IPS-NIHi7 (cell line): Measurements from ENCODE around the gene NHERF1.

Experiments
- DNase-seq: peaks from one replicate; pipeline ENCODE4 v3.0.0; 2012; ENCODE audit warnings: mixed read lengths; ENCODE audit errors: extremely low spot score

The NHERF1 gene

DNA sequence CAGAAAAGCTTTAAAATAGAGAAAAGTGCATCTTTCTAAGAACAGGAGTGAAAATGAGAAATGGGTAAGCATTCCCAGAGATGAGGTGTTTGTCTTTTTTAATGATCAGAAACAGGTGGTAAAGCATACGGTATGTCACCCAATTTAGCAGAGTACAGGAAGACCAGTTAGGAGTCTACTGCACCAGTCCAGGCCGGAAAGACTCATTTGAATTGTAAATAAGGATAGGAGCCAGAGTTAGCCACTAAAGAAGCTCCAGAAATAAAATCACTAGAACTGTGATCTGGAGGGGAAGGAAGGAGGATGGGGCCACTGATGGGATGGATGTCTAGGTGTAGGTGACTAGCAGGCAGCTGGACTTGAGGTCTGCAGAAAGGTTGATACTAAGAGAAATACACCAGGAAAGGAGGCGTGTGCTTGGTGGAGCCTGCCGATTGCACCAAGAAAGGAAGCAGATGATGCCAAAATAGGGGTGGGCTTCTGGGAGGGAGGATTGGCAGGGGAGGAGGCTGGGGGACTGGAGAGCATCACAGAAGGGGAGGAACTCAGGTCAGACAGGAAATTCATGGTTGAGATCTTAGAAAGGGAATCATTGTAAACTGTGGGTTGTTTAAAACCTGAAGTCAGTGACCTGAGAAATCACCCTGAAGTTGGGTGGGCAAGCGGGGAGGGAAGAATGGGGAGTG lies 35.8 kb downstream of the NHERF1 start:
- no peak for DNase-seq

DNA sequence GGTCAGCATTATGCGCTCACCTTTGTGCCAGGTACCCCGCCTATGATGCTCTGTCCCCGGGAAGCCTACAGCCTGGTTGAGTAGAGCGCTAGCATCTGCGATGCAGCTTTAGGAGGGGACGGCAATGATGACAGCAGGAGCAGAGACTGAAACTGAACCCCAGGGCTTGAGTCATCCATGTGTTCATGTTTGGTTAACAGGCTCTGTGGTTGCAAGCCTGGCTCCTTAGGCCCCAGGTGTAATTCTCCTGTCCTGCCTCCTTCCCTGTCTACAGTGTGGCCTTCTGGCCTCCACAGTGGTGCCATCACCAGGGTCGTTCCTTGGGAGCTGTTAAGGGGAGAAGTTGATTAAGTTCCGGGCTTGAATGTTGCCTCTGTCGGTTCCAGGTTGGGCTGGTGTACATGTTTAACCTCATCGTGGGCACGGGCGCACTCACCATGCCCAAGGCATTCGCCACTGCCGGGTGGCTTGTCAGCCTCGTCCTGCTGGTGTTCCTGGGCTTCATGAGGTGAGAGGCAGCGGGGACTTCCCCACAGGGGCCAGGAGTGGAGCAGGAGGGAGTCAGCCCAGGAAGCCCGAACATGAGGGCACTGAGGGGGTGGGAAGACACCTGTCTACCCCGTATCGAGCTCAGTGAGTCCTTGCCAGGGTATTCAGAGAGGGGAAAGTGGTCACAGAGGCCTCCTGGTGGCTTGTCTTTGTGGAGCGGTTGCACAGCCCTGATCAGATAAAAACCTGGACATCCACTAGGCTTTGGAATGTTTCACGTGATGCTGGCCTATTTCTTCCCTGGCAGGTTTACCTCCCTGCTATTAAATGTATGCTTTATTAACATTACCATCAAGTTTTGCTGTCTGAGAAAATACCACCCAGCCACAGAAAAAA lies 36.9 kb downstream of the NHERF1 start:
- DNase-seq: no peak

DNA sequence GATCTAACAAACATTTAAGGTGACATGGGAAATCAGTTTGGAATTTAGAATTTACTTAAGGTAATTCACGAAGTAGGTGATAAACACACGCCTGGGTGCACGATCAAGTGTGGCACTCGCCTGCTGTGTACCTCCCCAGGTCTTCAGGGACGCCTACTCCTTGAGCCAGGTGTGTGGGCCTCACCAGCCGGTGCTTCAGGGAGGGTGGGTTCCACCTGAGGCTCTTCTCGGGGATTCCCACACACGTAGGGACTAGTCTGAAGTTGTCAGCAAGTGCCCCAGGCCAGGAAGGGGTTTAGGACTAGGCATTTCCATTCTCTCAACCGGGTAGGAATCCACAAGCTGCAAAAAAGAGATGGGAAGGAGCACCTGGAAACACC lies 37.5 kb downstream of the NHERF1 start:
- DNase-seq: no peak

DNA sequence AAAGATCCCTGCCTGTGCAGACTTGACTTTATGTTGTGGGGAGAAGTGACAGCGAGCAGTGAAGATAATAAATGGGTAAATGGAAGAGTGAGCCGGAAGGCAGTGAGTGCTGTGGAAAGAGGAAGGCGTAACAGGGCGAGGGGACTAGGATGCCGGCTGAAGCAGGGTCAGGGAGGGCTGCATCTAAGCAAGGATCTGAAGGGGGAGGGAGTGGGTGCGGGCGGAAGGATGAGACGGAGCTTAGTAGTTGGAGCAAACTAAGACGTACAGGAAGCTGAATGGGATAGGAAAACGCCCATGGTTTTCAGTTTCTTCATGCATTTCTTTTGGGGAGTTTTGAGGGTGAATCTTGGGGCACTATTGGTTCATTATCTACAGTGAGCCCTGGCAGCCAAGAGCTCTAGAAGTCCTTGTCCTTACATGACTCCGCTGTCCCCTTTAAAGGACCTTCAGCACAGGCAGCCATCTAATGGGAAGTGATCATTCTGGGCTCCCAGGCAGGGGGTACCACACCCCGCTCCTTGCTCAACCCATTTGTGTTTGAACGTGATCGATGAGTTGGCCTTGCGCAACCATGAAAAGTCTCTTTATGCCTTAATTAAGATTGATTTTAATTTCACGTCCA lies 38.1 kb downstream of the NHERF1 start:
- DNase-seq: no peak

DNA sequence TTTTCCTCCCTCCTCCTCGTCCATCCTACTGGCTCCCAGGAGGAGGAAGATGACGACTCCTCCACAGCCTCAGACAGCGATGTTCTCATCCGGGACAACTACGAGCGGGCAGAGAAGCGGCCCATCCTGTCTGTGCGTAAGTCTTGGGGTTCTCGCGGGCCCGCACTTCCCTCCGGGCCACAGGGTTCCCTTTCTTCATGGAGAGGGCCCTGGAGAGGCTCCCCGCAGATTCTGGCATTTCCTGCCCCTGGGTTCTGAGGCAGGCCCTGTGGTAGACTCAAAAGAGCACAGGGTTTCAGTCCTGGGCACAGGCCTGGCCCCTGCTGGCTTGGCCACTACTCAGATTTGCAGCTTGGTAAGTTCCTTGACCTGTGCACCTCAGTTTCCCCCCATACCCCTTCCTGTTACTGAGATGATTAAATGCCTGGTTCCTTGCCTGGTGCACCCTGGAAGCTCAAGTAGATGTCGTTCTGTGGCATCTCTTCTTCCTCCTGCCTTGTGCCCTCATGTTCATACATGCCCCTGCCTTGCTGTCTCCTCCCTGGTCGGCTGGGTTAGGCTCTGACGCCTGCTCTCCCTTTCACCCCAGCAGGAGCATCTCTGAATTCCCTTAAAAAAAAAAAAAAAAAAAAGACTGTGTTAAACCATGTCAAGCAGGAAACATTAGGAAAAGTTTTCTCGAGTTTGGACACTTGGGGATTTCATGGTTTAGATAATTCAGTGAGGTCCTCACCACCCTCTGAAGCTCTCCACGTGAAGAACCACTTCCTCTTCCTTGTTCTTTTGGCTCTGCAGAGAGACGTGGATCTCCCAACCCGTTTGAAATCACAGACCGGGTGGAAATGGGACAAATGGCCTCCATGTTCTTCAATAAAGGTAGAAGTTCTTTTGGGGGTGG lies 42.0 kb downstream of the NHERF1 start:
- DNase-seq: no peak

DNA sequence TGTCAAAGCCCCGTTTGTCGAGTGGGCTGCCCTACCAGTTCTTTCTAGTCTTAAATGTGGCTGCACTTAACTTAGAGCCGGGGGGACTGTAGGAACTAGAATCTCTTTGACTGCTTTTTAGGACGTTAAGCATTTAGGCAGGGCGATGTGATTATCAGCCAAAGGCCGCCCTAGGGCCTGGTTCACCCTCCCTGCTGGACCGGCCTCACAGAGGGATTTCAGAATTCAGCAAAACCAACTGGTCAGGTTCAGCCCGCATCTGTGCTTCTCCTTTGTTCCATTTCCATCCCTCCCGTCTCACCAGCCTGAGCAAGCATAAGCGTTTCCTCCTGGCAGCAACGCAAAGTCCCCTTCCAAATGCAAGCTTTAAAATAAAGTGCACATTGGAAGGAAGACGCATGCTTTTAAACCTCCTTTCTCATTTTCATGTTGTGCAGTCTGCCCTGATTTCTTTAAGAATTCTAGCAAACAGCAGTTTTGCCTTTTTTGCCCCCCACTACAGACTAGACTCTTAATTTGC lies 44.2 kb downstream of the NHERF1 start:
- DNase-seq: no peak

DNA sequence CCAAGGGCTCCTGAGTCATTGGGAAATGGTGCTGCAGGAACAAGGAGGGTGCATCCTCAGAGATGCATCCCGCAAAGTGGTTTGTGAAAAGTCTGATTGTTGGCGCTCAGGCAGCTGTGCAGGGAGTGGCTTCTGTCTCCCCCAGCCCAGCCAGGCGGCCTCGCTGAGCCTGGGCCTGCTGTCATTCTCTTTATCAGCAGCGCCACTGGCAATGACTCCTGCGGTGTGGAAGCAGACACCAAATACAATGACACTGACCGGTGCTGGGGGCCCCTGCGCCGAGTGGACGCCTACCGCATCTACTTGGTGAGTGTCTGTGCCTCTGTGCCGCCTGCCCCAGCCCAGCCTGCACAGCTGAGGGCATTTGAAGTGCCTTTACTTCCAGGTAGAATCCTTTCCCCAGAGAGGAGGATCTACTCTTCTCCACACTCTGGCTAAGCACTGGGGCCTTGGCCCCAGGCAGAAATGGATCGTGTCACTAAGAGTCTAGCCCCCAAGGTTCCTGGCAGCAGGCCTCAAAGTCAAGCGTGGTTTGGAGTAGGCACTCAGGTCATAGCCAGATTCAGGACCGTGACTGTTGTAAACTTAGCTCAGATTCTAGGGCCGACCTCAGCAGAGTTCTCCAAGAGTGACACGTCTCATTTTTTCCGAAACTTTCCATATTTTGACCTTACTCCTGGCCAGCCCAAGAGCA lies 47.0 kb downstream of the NHERF1 start:
- DNase-seq: no peak

DNA sequence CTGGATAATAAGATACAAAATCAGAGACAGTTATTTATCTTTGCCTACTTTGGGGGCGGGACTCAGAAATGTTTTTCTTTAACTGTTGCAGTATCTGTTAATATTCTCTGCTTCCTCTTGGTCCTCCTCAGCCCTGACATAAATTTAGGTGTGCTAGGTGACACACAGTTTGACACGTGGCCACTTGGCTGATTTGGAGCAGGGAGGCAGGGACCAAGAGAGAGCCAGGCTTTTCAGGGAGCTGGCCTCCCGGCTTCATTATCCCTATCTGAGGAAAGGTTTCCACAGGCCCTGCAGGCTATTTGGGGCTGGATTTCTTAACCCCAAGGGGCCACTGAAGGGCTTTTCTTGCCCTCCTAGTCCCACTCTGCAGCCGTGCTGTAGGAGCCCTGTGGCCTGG lies 47.8 kb downstream of the NHERF1 start:
- no peak for DNase-seq

DNA sequence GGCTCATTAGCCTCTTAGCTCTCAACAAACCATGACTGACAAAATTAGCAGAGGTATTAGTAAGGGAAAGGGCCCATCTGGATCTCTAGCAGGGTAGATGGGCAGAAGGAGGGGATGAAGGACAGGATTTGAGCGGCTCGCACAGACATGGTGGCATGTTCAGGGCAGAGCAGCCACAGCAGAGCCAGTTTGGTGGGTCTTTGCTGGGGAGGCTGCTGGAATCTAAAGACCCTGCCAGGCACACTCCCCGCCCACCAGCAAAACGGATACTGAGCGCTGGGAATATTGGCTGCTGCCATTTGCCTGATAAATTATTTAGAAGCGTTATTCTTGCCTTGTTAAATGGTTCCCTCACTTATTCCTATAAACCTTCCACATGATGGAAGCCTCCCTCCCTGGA lies 48.4 kb downstream of the NHERF1 start:
- DNase-seq: no peak

DNA sequence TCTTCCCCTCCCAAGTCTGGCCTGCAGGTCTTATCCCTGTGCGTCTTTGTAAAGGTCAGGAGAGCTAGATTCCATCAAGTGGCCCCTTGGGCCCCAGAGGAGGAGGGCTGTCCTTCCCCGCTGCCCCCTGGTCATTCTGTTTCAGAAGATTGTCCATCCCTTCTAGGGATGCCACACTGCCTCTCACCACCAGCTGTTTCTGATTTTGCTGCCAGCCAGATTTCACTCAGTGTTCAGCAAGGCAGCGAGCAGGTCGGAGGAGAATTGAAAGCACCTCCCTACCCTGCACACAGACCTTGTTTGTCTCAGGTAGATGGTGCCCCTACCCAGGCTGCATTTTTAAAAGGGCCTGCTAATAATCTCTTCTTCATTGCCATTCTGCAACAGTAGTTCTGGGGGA lies 49.4 kb downstream of the NHERF1 start:
- DNase-seq: no peak

DNA sequence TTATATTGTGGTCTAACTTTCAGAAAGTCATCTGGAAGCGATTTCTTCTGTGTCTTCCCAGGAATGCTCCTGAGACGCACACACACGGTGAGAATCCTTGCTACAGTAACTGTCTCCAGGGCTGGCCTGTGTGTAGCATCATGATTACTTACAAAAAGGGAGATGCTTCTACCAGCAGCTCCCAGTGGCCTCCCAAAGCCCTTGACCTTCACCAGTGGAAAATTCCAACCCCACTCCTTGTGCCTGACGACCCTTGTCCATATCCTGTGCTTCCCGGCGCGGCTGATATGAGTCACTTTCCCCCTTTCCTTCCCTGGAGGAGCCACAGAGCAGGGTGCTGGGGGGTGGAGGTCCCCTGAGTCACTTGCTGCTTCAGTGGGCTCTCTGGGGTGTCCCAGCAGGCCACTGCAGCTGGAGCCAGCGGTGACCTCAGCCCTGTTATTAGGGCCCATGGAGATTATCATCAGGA lies 49.8 kb downstream of the NHERF1 start:
- no peak for DNase-seq

DNA sequence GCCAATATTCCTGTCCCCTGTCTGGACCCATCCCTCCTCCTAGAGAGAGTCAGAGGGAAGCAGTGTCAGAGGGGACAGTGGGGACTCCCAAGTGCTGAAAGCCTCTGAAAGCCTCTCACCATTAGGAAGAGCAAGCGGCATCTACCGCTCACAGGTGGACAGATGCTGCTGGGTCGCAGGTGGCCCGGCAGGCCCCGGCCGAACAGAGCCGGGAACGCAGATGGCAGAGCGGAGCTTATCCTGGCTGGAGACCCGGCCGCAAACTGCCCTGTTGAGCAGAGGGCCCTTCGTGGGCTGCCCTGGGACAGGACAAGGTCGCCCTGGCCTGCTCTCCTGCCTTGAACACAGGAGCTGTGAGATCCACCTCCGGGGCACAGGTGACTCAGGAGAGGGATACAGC lies 50.7 kb downstream of the NHERF1 start:
- no peak for DNase-seq

DNA sequence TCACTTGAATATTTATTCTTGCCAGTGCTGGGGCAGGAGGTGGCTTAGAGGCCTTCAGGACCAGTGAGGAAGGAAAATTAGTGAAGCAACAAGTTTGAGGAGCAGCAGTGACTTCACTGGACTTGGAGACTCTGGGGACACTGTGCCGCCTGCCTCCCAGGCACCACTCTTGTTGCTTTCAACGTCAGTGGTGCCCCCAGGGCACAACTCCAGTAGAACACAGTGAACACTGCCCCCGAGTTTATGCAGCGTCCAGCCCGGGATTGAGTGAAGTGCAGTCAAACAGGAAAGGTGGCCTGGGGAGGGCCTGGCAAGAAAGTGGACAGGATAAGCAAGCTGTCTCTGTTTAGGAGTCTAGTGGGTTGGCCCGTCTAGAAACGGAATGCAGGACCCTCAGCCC lies 52.1 kb downstream of the NHERF1 start:
- no peak for DNase-seq

DNA sequence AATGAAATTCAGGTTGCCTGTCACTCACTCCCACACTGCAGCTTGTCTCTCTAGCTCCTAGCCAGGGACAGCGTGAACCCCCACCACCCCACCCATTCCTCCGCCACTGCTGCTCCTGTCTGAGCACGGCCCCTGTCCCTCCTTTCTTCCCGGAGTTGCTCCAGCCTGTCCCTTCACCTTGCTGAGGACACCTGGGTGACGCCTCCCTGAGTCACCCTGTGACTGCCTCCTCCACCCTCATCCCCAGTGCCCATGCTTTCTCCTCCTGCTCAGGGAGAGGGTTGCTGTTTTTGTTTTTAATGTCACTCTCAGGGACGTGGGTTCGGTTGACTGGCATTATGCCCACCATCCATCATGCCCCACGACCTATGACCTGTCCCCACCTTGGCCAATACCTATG lies 53.5 kb downstream of the NHERF1 start:
- DNase-seq: no peak

DNA sequence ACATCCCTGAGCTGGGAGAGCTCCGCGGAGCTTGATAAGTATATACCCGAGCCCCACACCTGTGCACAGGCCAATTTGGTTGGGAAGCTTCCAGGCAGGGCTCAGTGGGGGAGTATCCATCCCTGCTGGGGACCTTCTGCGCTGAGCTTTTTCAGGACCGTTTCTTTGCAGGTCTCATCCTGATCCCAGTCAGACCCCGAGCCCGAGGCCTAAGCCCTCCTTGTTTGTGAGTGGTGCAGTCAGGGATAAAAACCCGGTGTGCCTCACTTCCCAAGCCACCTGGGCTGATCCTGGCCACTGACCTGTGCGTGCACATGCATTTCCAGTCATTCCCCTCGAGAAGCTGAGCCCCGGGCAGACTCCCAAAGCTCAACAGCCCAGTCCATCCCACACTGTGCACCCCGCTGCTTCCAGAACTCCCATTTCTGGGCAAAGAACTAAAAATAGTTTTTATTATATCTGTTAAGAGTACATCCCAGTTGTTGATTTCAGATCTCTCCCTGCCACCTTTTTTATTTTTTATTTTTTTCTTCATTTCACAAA lies 55.0 kb downstream of the NHERF1 start:
- no peak for DNase-seq

DNA sequence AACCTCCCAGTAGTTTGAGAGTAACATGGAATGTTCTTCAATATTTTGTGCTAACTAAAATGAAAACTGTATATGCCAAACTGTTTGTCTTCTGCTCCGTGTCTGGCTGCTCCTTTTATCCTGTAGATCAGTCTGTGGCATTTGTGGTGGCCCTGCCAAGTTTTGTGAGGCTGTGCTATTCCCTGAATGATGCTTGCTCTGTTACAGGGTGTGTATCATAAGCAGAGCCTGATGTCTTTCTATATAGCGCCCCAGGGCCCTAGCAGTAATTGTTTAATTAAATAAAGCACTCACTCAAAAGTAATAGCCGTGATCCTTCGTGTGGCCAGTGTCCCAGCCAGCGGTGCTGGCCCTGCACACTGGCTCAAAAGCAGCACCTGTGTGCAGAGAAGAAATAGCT lies 55.5 kb downstream of the NHERF1 start:
- no peak for DNase-seq

DNA sequence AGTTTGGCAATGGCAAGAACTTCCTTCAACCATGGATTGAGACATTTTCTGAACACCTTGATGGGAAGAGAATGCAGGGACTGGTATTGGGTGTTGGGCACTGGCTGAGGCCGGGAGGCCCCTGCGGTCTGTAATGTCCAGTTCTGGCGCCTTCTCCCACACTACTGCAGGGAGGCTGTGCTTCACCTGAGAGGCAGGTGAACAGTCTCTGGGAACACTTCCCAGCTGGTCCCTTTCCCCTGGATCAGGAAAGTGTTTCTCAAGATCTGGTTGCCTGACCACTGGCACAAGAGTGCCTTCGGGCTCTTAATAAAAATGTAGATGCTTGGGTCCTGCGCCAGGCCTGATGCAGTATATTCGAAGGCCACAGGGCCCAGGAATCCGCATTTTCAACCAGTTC lies 56.3 kb downstream of the NHERF1 start:
- DNase-seq: no peak

DNA sequence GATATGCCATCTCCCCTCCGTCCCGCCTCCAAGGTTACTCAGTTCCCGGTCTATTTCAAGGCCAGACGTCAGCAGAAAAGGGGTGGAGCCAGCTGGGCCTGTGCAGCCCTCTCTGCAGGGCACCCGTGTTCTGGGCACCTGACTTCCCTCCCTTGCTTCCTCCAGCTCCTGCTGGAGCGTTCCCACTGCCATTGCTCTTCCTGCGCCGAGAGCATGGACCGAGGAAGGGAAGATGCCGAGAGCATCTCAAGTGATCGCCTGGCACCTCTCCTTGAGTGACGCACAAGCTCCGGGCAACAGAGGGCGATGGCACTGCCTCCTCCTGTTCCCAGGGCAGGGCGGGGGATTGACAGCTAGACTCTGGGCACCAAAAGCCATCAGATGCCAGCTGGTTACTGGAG lies 57.2 kb downstream of the NHERF1 start:
- no peak for DNase-seq

DNA sequence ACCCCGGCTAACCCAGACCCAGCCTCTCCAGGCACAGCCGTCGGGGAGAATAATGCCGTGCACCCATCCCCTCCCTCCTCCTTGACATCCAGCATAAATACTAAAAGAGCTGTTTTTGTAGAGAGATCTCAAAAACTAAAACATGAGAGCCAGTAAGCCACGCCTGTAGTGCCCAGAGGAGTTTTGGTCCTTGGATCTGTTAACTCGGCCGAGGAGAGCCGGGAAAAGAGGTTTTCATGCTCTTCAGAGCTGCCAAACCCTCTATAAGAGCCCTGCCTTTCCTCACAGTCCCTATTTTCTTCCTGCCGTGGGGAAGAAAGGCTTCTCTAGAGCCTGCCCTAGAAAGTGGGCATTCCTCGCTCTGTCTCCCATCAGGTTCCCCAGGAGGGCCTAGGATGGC lies 57.9 kb downstream of the NHERF1 start:
- DNase-seq: no peak

DNA sequence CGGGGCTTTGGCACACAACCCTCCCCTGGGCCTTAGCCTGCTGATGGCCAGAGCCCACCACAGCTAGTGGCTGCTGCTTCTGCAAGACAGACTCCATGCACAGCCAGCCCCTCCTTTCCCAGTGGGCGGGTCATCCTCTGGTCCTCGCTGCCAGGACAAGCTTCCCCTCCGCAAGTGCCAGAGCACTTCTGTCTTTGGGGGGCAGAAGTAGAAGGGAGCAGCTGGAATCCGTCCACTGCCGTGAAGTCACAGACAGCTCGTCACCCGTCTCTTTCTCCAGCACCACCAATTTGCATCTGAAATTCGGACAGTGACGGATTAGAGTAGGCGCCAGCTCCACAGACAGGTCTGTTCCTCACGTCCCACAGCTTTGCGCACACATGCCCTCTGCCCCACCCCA lies 59.0 kb downstream of the NHERF1 start:
- no peak for DNase-seq

DNA sequence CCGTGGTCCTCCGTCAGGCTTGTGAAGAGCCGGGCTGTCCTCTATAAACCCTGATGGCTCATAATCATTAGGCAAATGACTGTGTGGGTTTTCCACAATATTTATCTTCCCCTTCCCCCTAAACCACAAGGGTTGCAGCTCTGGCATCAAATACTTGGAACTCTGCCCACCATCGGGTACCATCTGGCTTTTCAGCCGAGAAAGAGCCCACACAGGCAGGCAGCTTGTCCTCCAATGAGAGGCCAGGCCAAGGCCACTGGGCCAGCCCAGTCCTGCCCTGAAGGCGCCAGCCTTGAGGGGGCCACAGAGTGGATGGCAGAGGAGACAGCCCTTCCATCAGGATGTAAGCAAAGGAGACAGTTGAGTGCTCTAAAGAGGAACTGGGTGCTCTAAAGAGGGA lies 59.5 kb downstream of the NHERF1 start:
- DNase-seq: no peak
